Duodenal mucosa (tissue), 2 donors: Measurements from ENCODE around the gene ELMO2.

ENCODE experiments used
- H3K27ac ChIP-seq: one replicate; pipeline ENCODE4 v1.7.0; 2013; ENCODE audit warnings: low read depth, low read length
- H3K27me3 ChIP-seq, 2 donors: one replicate each; pipeline ENCODE4 v1.7.0; 2013; ENCODE audit warnings: low read length in 2 of 2, control low read depth in 1 of 2; ENCODE audit not compliant: insufficient read depth in 2 of 2, control insufficient read depth in 1 of 2
- H3K36me3 ChIP-seq, 2 donors: one replicate each; pipeline ENCODE4 v1.7.0; 2013; ENCODE audit warnings: low read length in 2 of 2, control low read depth in 1 of 2; ENCODE audit not compliant: insufficient read depth in 2 of 2, control insufficient read depth in 1 of 2
- H3K4me1 ChIP-seq, 2 donors: one replicate each; pipeline ENCODE4 v1.7.0; 2013; ENCODE audit warnings: low read length in 2 of 2, control low read depth in 1 of 2; ENCODE audit not compliant: insufficient read depth in 2 of 2, control insufficient read depth in 1 of 2
- H3K4me3 ChIP-seq, 2 donors: one replicate each; pipeline ENCODE4 v1.7.0; 2013; ENCODE audit warnings: low read length in 2 of 2, low read depth in 1 of 2
- H3K9ac ChIP-seq, 2 donors: one replicate each; pipeline ENCODE4 v1.7.0; 2013; ENCODE audit warnings: low read length in 2 of 2, low read depth in 1 of 2
- H3K9me3 ChIP-seq, 2 donors: one replicate each; pipeline ENCODE4 v1.7.0; 2013; ENCODE audit warnings: low read length in 2 of 2, control low read depth in 1 of 2; ENCODE audit not compliant: control insufficient read depth in 1 of 2

ELMO2 gene

GRCh38 chr20:46406200-46406985 is at the start of gene ELMO2:
ELMO2 (minus strand) TSS chr20:46406615; CDS start chr20:46394482, 12,133 bp downstream.
- Histone ChIP-seq H3K4me1 (peaks cover 43 to 46% of the 10 kb centered on the region in 2 donors), H3K27ac (peak within 1 kb of the TSS; percentile 83), H3K36me3 (no peaks in the 10 kb centered on the region), H3K4me3 (peak within 1 kb of the TSS; percentile 78 to 81), H3K9me3 (no peaks in the 10 kb centered on the region), H3K27me3 (no peaks in the 10 kb centered on the region), H3K9ac (peak within 1 kb of the TSS; percentile 63 to 71)

- no peak overlapping the region for H3K9ac ChIP-seq
- no peaks in the 10 kb centered on the region for H3K4me1 ChIP-seq
- no peak overlapping the region for H3K4me3 ChIP-seq
- peaks cover 3 to 10% of the 10 kb centered on the region in 2 donors for H3K27me3 ChIP-seq
- no peak overlapping the region for H3K27ac ChIP-seq
- H3K9me3 ChIP-seq, result no peaks in the 10 kb centered on the region
- H3K36me3 ChIP-seq, result no peaks in the 10 kb centered on the region
Measured at GRCh38 chr20:46455729-46456128, 49.3 kb upstream of the ELMO2 start.

- Histone ChIP-seq H3K27ac (no peak overlapping the region), H3K36me3 (no peaks in the 10 kb centered on the region), H3K9me3 (no peaks in the 10 kb centered on the region), H3K9ac (no peak overlapping the region), H3K4me3 (no peak overlapping the region), H3K27me3 (no peaks in the 10 kb centered on the region), H3K4me1 (no peaks in the 10 kb centered on the region)
Measured at GRCh38 chr20:46446851-46447250, 40.4 kb upstream of the ELMO2 start.

- H3K9ac ChIP-seq, result no peak overlapping the region
- no peak overlapping the region for H3K27ac ChIP-seq
- no peaks in the 10 kb centered on the region for H3K36me3 ChIP-seq
- H3K27me3 ChIP-seq, result no peaks in the 10 kb centered on the region
- H3K9me3 ChIP-seq, result no peaks in the 10 kb centered on the region
- no peaks in the 10 kb centered on the region for H3K4me1 ChIP-seq
- no peak overlapping the region for H3K4me3 ChIP-seq
Measured at GRCh38 chr20:46439837-46440236, 33.4 kb upstream of the ELMO2 start.

GRCh38 chr20:46438156-46438750 is 31.8 kb upstream of the ELMO2 start:
- H3K27ac ChIP-seq, result no peak overlapping the region
- H3K9ac ChIP-seq, result no peak overlapping the region
- no peaks in the 10 kb centered on the region for H3K9me3 ChIP-seq
- H3K4me3 ChIP-seq, result no peak overlapping the region
- no peaks in the 10 kb centered on the region for H3K4me1 ChIP-seq
- H3K27me3 ChIP-seq, result no peaks in the 10 kb centered on the region
- H3K36me3 ChIP-seq, result no peaks in the 10 kb centered on the region

- no peaks in the 10 kb centered on the region for H3K9me3 ChIP-seq
- H3K9ac ChIP-seq, result no peak overlapping the region
- H3K27ac ChIP-seq, result no peak overlapping the region
- H3K27me3 ChIP-seq, result no peaks in the 10 kb centered on the region
- no peaks in the 10 kb centered on the region for H3K36me3 ChIP-seq
- H3K4me3 ChIP-seq, result no peak overlapping the region
- no peaks in the 10 kb centered on the region for H3K4me1 ChIP-seq
Measured at GRCh38 chr20:46435146-46435545, 28.7 kb upstream of the ELMO2 start.

- H3K36me3 ChIP-seq, result no peaks in the 10 kb centered on the region
- H3K9me3 ChIP-seq, result no peaks in the 10 kb centered on the region
- no peak overlapping the region for H3K4me3 ChIP-seq
- no peaks in the 10 kb centered on the region for H3K27me3 ChIP-seq
- no peak overlapping the region for H3K27ac ChIP-seq
- H3K9ac ChIP-seq, result no peak overlapping the region
- no peaks in the 10 kb centered on the region for H3K4me1 ChIP-seq
Measured at GRCh38 chr20:46434597-46434996, 28.2 kb upstream of the ELMO2 start.

GRCh38 chr20:46433051-46433450 is 26.6 kb upstream of the ELMO2 start:
- H3K27ac ChIP-seq, result no peak overlapping the region
- no peaks in the 10 kb centered on the region for H3K4me1 ChIP-seq

GRCh38 chr20:46430921-46431712 is 24.7 kb upstream of the ELMO2 start:
- Histone ChIP-seq H3K9me3 (no peaks in the 10 kb centered on the region), H3K36me3 (no peaks in the 10 kb centered on the region), H3K4me3 (no peak overlapping the region), H3K4me1 (no peaks in the 10 kb centered on the region), H3K27me3 (no peaks in the 10 kb centered on the region), H3K27ac (no peak overlapping the region), H3K9ac (no peak overlapping the region)

More at GRCh38 chr20:46433051-46433450, 26.6 kb upstream of the ELMO2 start:
- Histone ChIP-seq H3K9ac (no peak overlapping the region), H3K4me3 (no peak overlapping the region), H3K27me3 (no peaks in the 10 kb centered on the region), H3K36me3 (no peaks in the 10 kb centered on the region), H3K9me3 (no peaks in the 10 kb centered on the region)

GRCh38 chr20:46427384-46427783 is 21.0 kb upstream of the ELMO2 start:
- Histone ChIP-seq H3K27me3 (peaks cover 0 to 10% of the 10 kb centered on the region in 2 donors), H3K4me3 (no peak overlapping the region), H3K9ac (no peak overlapping the region), H3K27ac (no peak overlapping the region), H3K36me3 (no peaks in the 10 kb centered on the region), H3K9me3 (no peaks in the 10 kb centered on the region), H3K4me1 (no peaks in the 10 kb centered on the region)
